Activated CD8-positive, alpha-beta T cell treated with anti-CD3 and anti-CD28 coated beads, Interleukin-2, amount 10 ng/mL, durations not matched to agents 7 days and 5 days (primary cell): ENCODE data around the gene OTX1. TPM values are rescaled to one million over a fixed set of nuclear protein-coding genes. Genes with fewer than 3 reads are reported as not detected.

Source experiments
- ATAC-seq: fragments of 150-1000 bp; cut with Tn5 transposase; one replicate; pipeline ENCODE4 v1.10.0; 2021; ENCODE audit warnings: moderate library complexity
- CTCF ChIA-PET: fragments of 350-600 bp; sonication (Branson Sonifier 250); formaldehyde crosslinking; loops from one replicate; lab custom pipeline; 2021; ENCODE audit warnings: antibody characterized with exemption; lab: Charles Lee
- POLR2A ChIA-PET: fragments of 350-600 bp; sonication (Branson Sonifier 250); formaldehyde crosslinking; loops from one replicate; lab custom pipeline; 2021; ENCODE audit warnings: antibody characterized with exemption; lab: Charles Lee
- DNase-seq: peaks from one replicate; pipeline ENCODE4 v3.0.0-alpha.2; 2020
- H3K27ac Mint-ChIP-seq: one replicate; pipeline ENCODE4 v1.8.0; 2021; ENCODE audit warnings: mild to moderate bottlenecking, mixed read lengths
- H3K27me3 Mint-ChIP-seq: one replicate; pipeline ENCODE4 v1.8.0; 2021; ENCODE audit warnings: low read depth, mixed read lengths
- H3K36me3 Mint-ChIP-seq: one replicate; pipeline ENCODE4 v1.8.0; 2021; ENCODE audit warnings: low read depth, mixed read lengths
- H3K4me1 Mint-ChIP-seq: one replicate; pipeline ENCODE4 v1.8.0; 2021; ENCODE audit warnings: low read depth, mixed read lengths
- H3K4me3 Mint-ChIP-seq: one replicate; pipeline ENCODE4 v1.8.0; 2021; ENCODE audit warnings: mild to moderate bottlenecking, mixed read lengths
- H3K9me3 Mint-ChIP-seq: one replicate; pipeline ENCODE4 v1.8.0; 2022; ENCODE audit warnings: mixed read lengths; ENCODE audit not compliant: insufficient read depth
- total RNA-seq, 2 experiments: library from RNA; stranded (reverse); gene quantifications; one replicate each; pipeline ENCODE4 v1.2.3, GENCODE V29; 2021

OTX1 gene
- total RNA-seq, 2 experiments from 2014 or later = not detected

- peak overlapping the region; percentile 15 for H3K27ac Mint-ChIP-seq
- ATAC-seq (no peak), DNase-seq (peak; percentile 43)
- ChIA-PET CTCF (interaction anchor here (1.1 kb wide), 1 partner anchor 260 kb away, joined by 4 read pairs; no protein-coding TSS in a partner anchor), POLR2A (interaction anchor here (1.1 kb wide), 1 partner anchor 12 kb away, joined by 3 read pairs; no protein-coding TSS in a partner anchor)
- H3K36me3 Mint-ChIP-seq = peaks cover 2% of the 10 kb centered on the region
- peak overlapping the region; percentile 43 for H3K4me3 Mint-ChIP-seq
- H3K9me3 Mint-ChIP-seq = no peaks in the 10 kb centered on the region
- H3K27me3 Mint-ChIP-seq = peaks cover 60% of the 10 kb centered on the region
- H3K4me1 Mint-ChIP-seq = peaks cover 46% of the 10 kb centered on the region
These were observed 3.0 kb upstream of the OTX1 start for GRCh38 chr2:63047321-63048279.

- H3K36me3 Mint-ChIP-seq = peaks cover 2% of the 10 kb centered on the region
- peak overlapping the region; percentile 26 for H3K4me3 Mint-ChIP-seq
- no peak for DNase-seq
- ChIA-PET CTCF (no interaction called here), POLR2A (interaction anchor here (0.6 to 1.2 kb wide), 2 partner anchors 9 to 343 kb away, joined by 4 read pairs; partner anchors contain the start of gene EHBP1)
- peaks cover 53% of the 10 kb centered on the region for H3K4me1 Mint-ChIP-seq
- no peak for ATAC-seq
- H3K9me3 Mint-ChIP-seq = no peaks in the 10 kb centered on the region
- H3K27me3 Mint-ChIP-seq = peaks cover 70% of the 10 kb centered on the region
- H3K27ac Mint-ChIP-seq = no peak overlapping the region
These were observed 2.1 kb upstream of the OTX1 start for GRCh38 chr2:63048367-63049171.

- H3K27ac Mint-ChIP-seq = peak overlapping the region; percentile 34
These were observed 1.2 kb upstream of the OTX1 start for GRCh38 chr2:63049211-63049969.

GRCh38 chr2:63049970-63050333 is 678 bp upstream of the OTX1 start:
- CTCF ChIA-PET = no interaction called here
- Mint-ChIP-seq H3K27ac (peak overlapping the region; percentile 34), H3K4me3 (peak overlapping the region; percentile 81)

More at GRCh38 chr2:63049211-63049969, 1.2 kb upstream of the OTX1 start:
- H3K9me3 Mint-ChIP-seq = no peaks in the 10 kb centered on the region
- ChIA-PET CTCF (no interaction called here), POLR2A (interaction anchor here (0.6 to 1.2 kb wide), 2 partner anchors 10 to 344 kb away, joined by 4 read pairs; partner anchors contain the start of gene EHBP1)
- ATAC-seq (no peak), DNase-seq (no peak)
- peak overlapping the region; percentile 81 for H3K4me3 Mint-ChIP-seq
- H3K27me3 Mint-ChIP-seq = peaks cover 78% of the 10 kb centered on the region
- peaks cover 61% of the 10 kb centered on the region for H3K4me1 Mint-ChIP-seq
- peaks cover 2% of the 10 kb centered on the region for H3K36me3 Mint-ChIP-seq

GRCh38 chr2:63051042-63051794 is 588 bp downstream of the OTX1 start:
- Mint-ChIP-seq H3K4me3 (peak overlapping the region; percentile 76), H3K27ac (peak overlapping the region; percentile 33), H3K27me3 (peaks cover 86% of the 10 kb centered on the region), H3K36me3 (peaks cover 6% of the 10 kb centered on the region), H3K9me3 (no peaks in the 10 kb centered on the region), H3K4me1 (peaks cover 79% of the 10 kb centered on the region)
- ChIA-PET POLR2A (no interaction called here), CTCF (interaction anchor here (0.8 to 2.9 kb wide), 2 partner anchors 11 to 263 kb away, joined by 4 to 7 read pairs; no protein-coding TSS in a partner anchor)
- peak; percentile 28 for DNase-seq
- ATAC-seq = no peak

More at GRCh38 chr2:63049970-63050333, 678 bp upstream of the OTX1 start:
- POLR2A ChIA-PET = no interaction called here
- DNase-seq (peak; percentile 30), ATAC-seq (no peak)
- Mint-ChIP-seq H3K4me1 (peaks cover 66% of the 10 kb centered on the region), H3K36me3 (peaks cover 6% of the 10 kb centered on the region), H3K27me3 (peaks cover 83% of the 10 kb centered on the region), H3K9me3 (no peaks in the 10 kb centered on the region)

GRCh38 chr2:63051795-63052333 is 1.2 kb downstream of the OTX1 start:
- Mint-ChIP-seq H3K9me3 (no peaks in the 10 kb centered on the region), H3K27me3 (peaks cover 86% of the 10 kb centered on the region), H3K27ac (no peak overlapping the region), H3K4me1 (peaks cover 83% of the 10 kb centered on the region), H3K36me3 (peaks cover 6% of the 10 kb centered on the region), H3K4me3 (peak overlapping the region; percentile 15)
- DNase-seq (no peak), ATAC-seq (no peak)
- ChIA-PET CTCF (interaction anchor here (0.8 to 2.9 kb wide), 2 partner anchors 11 to 264 kb away, joined by 4 to 7 read pairs; no protein-coding TSS in a partner anchor), POLR2A (no interaction called here)

GRCh38 chr2:63052411-63053080 is 1.9 kb downstream of the OTX1 start:
- ATAC-seq = no peak
- peaks cover 83% of the 10 kb centered on the region for H3K4me1 Mint-ChIP-seq
- POLR2A ChIA-PET = no interaction called here
- H3K27me3 Mint-ChIP-seq = peaks cover 87% of the 10 kb centered on the region
- H3K36me3 Mint-ChIP-seq = peaks cover 6% of the 10 kb centered on the region
- H3K4me3 Mint-ChIP-seq = peak overlapping the region; percentile 15
- CTCF ChIA-PET = interaction anchor here (2.9 kb wide), 1 partner anchor 264 kb away, joined by 7 read pairs; no protein-coding TSS in a partner anchor
- DNase-seq = no peak
- H3K27ac Mint-ChIP-seq = no peak overlapping the region
- H3K9me3 Mint-ChIP-seq = no peaks in the 10 kb centered on the region

- Mint-ChIP-seq H3K9me3 (no peaks in the 10 kb centered on the region), H3K27me3 (peaks cover 89% of the 10 kb centered on the region), H3K4me1 (peaks cover 84% of the 10 kb centered on the region), H3K36me3 (peaks cover 6% of the 10 kb centered on the region), H3K4me3 (peak overlapping the region; percentile 49), H3K27ac (no peak overlapping the region)
- CTCF ChIA-PET = interaction anchor here (2.9 kb wide), 1 partner anchor 265 kb away, joined by 7 read pairs; no protein-coding TSS in a partner anchor
- POLR2A ChIA-PET = no interaction called here
- ATAC-seq (no peak), DNase-seq (no peak)
These were observed 2.7 kb downstream of the OTX1 start for GRCh38 chr2:63053081-63053888.

GRCh38 chr2:63053889-63054602 is 3.4 kb downstream of the OTX1 start:
- H3K36me3 Mint-ChIP-seq = peaks cover 5% of the 10 kb centered on the region
- ChIA-PET CTCF (interaction anchor here (1.4 kb wide), 1 partner anchor 25 kb away, joined by 3 read pairs; no protein-coding TSS in a partner anchor), POLR2A (no interaction called here)
- DNase-seq (peak; percentile 43), ATAC-seq (no peak)
- H3K27ac Mint-ChIP-seq = no peak overlapping the region
- peak overlapping the region; percentile 49 for H3K4me3 Mint-ChIP-seq
- peaks cover 82% of the 10 kb centered on the region for H3K4me1 Mint-ChIP-seq
- H3K9me3 Mint-ChIP-seq = no peaks in the 10 kb centered on the region
- peaks cover 87% of the 10 kb centered on the region for H3K27me3 Mint-ChIP-seq
